ENCODE measurements around the gene LPGAT1.
"Not testable (repeated sequence)": the region's sequence is repeated elsewhere in the genome, so short reads cannot be mapped to it uniquely, and the experiment has no call there.

LPGAT1 gene

DNA sequence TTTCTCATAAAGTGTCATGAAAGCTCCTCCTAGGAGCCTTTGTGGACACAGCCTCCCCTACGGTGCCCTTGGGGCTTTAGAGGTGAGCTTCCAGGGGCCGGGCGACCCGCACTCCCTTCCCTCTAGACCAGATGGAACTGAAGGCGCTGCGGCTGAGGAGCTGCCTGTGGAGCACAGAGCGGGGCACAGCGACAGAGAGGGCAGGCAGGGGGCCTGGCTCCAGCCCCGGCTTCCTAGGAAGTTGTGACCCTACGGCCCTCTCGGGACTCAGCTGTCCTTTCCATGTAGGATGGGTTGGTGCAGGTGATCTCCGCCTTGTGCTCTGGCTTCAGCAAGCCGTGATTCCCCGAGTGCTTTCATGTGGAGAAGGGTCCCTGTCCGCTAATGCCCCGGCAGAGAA is 131.5 kb downstream of the LPGAT1 start:
- no peak for DNase-seq

DNA sequence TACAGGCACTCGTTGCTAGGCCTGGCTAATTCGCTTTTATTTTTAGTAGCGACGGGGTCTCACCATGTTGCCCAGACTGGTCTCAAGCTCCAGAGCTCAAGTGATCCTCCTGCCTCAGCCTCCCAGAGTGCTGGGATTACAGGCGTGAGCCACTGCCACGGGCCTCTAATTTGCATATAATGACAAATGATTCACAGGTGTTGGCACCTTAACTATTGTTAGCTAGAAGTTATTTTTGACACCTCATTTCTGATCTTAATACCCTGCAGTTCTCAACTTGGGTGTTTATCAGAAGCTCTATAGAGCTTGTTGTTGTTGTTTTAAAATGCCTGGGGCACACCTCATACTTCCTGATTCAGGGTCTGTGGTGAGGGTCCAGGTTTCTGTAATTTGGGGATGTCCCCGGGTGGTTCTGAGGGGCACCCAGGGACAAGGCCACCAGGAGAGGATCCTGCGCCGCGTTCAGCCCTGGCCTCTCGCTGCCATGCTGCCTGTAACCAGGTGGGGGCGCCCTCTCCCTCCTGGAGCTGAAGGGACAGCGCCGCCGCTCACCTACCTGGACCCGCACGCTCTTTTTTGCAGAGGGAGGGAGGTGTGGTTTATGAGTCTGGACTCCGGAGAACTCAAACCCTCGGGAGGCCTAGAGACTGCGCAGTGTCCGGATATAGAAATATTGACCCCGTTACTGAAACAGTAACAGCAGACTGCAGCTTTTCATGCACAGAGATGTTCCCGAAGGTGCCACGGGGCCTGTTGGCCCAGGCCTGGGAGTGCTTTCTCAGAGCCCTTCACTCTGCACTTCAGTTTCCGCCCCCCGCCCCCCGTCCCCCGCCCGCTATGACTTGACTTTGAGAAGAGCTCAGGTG is 132.2 kb downstream of the LPGAT1 start:
- DNase-seq, result peak; percentile 96

DNA sequence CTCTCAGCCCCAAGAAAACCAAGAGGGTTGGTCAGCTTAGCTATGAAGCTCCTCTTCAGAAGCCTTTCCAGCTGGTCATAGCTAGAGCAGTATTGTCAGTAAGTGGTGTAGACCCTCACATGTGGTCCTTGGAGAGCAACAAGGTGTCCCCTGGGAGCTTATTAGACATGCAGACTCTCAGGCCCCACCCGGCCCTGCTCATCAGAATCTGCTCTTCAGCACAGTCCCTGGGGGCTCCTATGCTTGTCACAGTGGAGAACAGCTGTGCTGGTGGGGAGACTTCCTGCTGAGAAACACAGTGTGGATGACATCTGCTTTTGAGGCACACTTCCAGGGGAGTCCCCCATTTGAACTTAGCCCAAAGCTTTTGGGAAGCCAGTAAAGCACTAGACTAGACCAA is 133.2 kb downstream of the LPGAT1 start:
- DNase-seq, result no peak

DNA sequence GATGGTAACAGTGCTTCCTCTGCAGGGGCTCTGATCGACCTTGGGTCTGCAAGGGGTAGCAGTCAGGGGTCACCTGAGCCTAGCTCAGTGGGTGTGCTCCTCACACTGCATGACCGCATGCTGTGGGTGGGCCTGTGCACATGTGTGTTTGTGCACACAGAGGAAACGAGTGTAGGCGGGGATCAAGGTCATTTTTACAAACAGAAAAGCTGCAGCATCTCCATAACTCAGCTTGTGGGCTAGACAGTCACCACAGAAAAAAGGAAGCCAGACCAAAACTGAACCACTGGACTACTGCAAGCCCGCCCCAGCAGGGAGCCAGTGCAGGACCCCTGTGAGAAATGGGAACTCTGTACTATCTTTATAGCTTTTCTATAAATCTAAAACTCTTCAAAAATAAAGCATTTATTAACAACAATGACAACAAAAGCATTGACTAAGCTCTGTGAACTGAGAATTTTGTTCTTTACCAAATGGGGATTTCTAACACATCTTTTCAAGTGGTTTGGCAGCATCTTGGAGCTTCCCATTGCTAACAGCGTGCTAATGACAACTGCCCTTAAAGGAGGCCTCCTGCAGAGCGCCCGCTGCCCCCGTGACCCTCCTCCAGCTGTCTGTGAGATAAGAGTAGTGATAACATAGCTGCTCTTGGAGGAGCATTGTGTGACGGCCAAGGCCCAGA is 135.3 kb downstream of the LPGAT1 start:
- DNase-seq, result no peak

DNA sequence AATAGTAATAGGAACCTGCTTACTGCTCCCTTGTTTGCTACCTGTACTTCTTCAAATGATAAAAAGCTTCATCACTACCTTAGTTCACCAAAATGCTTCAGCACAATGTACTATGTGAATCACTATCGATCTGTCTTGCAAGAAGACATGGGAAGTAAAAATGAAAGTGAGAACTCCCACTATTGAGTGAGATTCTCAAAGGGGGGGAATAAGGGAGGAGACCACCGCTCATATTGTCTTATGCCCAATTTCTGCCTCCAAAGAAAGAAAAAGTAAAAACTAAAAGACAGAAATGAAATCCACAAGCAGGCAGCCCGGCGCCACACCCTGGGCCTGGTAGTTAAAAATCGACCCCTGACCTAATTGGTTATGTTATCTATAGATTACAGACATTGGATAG is 136.7 kb downstream of the LPGAT1 start:
- not testable (repeated sequence) for DNase-seq
